PC-9 (cell line): ENCODE measurements around the gene GABRG3. TPM values are rescaled to one million over a fixed set of nuclear protein-coding genes. Genes with fewer than 3 reads are reported as not detected.

Source experiments
- BruUV-seq: library from RNA; stranded (reverse); fragments of 400-500 nt; replicated peaks from 2 replicates; lab custom pipeline; 2021; lab: Mats Ljungman, UMichigan
- CTCF ChIA-PET: fragments of 300-600 bp; sonication (Branson Sonifier 250); formaldehyde crosslinking; loops from one replicate; lab custom pipeline; 2022; ENCODE audit warnings: antibody characterized with exemption; lab: Charles Lee
- POLR2A ChIA-PET: fragments of 300-600 bp; sonication (Branson Sonifier 250); formaldehyde crosslinking; loops from one replicate; lab custom pipeline; 2022; ENCODE audit warnings: antibody characterized with exemption; ENCODE audit not compliant: unreplicated experiment; lab: Charles Lee
- DNase-seq, 2 experiments: peaks; one replicate each; pipeline versions ENCODE4 v3.0.0 to v3.0.0-alpha.2; 2015 to 2022; ENCODE audit warnings: mixed read lengths in 1 of 2
- H2AFZ ChIP-seq: fragments of 200-600 bp; sonication (generic); 2 replicates; pipeline ENCODE4 v1.8.1; 2017; ENCODE audit warnings: antibody characterized with exemption
- H3F3A ChIP-seq: fragments of 200-600 bp; sonication (generic); 2 replicates; pipeline ENCODE4 v1.8.1; 2017; ENCODE audit warnings: antibody characterized with exemption, mild to moderate bottlenecking, low read depth; ENCODE audit not compliant: insufficient read depth
- H3K27ac ChIP-seq: fragments of 200-600 bp; sonication (generic); 2 replicates; pipeline ENCODE4 v1.6.1; 2016; ENCODE audit warnings: mixed run types
- H3K27me3 ChIP-seq: fragments of 200-600 bp; sonication (generic); 2 replicates; pipeline ENCODE4 v1.6.1; 2016; ENCODE audit warnings: low read depth, mixed run types; ENCODE audit not compliant: insufficient read depth
- H3K36me3 ChIP-seq: fragments of 200-600 bp; sonication (generic); 2 replicates; pipeline ENCODE4 v1.6.1; 2016; ENCODE audit warnings: low read depth, mixed run types
- H3K4me1 ChIP-seq: fragments of 200-600 bp; sonication (generic); replicated peaks from 2 replicates; pipeline ENCODE4 v1.6.1; 2016; ENCODE audit warnings: mixed run types; ENCODE audit not compliant: insufficient read depth
- H3K4me2 ChIP-seq: fragments of 200-600 bp; sonication (generic); 2 replicates; pipeline ENCODE4 v1.6.1; 2017; ENCODE audit warnings: mixed run types
- H3K4me3 ChIP-seq: fragments of 200-600 bp; sonication (generic); 2 replicates; pipeline ENCODE4 v1.6.1; 2016; ENCODE audit warnings: mixed run types
- H3K79me2 ChIP-seq: fragments of 200-600 bp; sonication (generic); 2 replicates; pipeline ENCODE4 v1.6.1; 2017; ENCODE audit warnings: low read depth, mixed run types
- H3K9me2 ChIP-seq: fragments of 200-600 bp; sonication (generic); 2 replicates; pipeline ENCODE4 v1.8.1; 2017; ENCODE audit warnings: mild to moderate bottlenecking; ENCODE audit not compliant: insufficient read depth
- H3K9me3 ChIP-seq: fragments of 200-600 bp; sonication (generic); 2 replicates; pipeline ENCODE4 v1.8.1; 2016; ENCODE audit warnings: low read depth; ENCODE audit not compliant: insufficient read depth
- H4K20me1 ChIP-seq: fragments of 200-600 bp; sonication (generic); 2 replicates; pipeline ENCODE4 v1.8.1; 2017; ENCODE audit not compliant: insufficient read depth
- CTCF ChIP-seq: fragments of 200-600 bp; sonication (generic); conservative IDR thresholded peaks from 2 replicates; pipeline ENCODE4 v1.6.1; 2017; ENCODE audit warnings: mixed run types, antibody characterized with exemption, mild to moderate bottlenecking, moderate library complexity
- EZH2 ChIP-seq: fragments of 200-600 bp; sonication (generic); IDR thresholded peaks from 2 replicates; pipeline ENCODE4 v1.8.0; 2017; ENCODE audit warnings: antibody characterized with exemption, low read depth
- intact Hi-C: fragments of 100-400 bp; cut with micrococcal nuclease; formaldehyde crosslinking; loops from one replicate; pipeline ENCODE4 v1.10.0; 2022; ENCODE audit not compliant: unreplicated experiment
- total RNA-seq: library from RNA; stranded (reverse); gene quantifications from 2 replicates; pipeline ENCODE4 v1.2.3, GENCODE V29; 2021

GABRG3 gene
- total RNA-seq, 1 experiment from 2014 or later: not detected

GRCh38 chr15:27057904-27058645, 87.1 kb downstream of the GABRG3 start:
- intact Hi-C loops: no loop called here
- TF ChIP-seq EZH2: no peak
- no peak for TF ChIP-seq CTCF
- Histone ChIP-seq H3K27me3 (peaks cover 20% of the 10 kb centered on the region; the same call in 1 of the 2 replicates), H2AFZ (no peak overlapping the region), H3K79me2 (no peaks in the 10 kb centered on the region), H3K4me3 (no peak overlapping the region), H3K27ac (no peak overlapping the region), H4K20me1 (no peaks in the 10 kb centered on the region), H3F3A (no peaks in the 10 kb centered on the region), H3K4me1 (no peaks in the 10 kb centered on the region), H3K9me3 (no peaks in the 10 kb centered on the region), H3K4me2 (no peak overlapping the region), H3K9me2 (no peaks in the 10 kb centered on the region), H3K36me3 (no peaks in the 10 kb centered on the region)
- no TSS peak for BruUV-seq
- POLR2A ChIA-PET: no interaction called here
- CTCF ChIA-PET: no interaction called here
- DNase-seq: no peak

- POLR2A ChIA-PET: no interaction called here
Measured at GRCh38 chr15:27058939-27059338, 88.0 kb downstream of the GABRG3 start.

GRCh38 chr15:27059610-27060202, 88.7 kb downstream of the GABRG3 start:
- Histone ChIP-seq H2AFZ (no peak overlapping the region), H4K20me1 (no peaks in the 10 kb centered on the region), H3K9me2 (no peaks in the 10 kb centered on the region), H3K79me2 (no peaks in the 10 kb centered on the region), H3K27me3 (peaks cover 17% of the 10 kb centered on the region), H3K4me2 (no peak overlapping the region), H3K4me3 (no peak overlapping the region), H3K4me1 (no peaks in the 10 kb centered on the region), H3K27ac (no peak overlapping the region), H3F3A (no peaks in the 10 kb centered on the region), H3K9me3 (no peaks in the 10 kb centered on the region), H3K36me3 (no peaks in the 10 kb centered on the region)
- ChIA-PET CTCF (no interaction called here), POLR2A (no interaction called here)
- TF ChIP-seq CTCF: peak; percentile 62
- no peak for TF ChIP-seq EZH2
- BruUV-seq: no TSS peak
- intact Hi-C loops: no loop called here
- DNase-seq: peak in 1 of 2 experiments; percentile 20

More at GRCh38 chr15:27058939-27059338, 88.0 kb downstream of the GABRG3 start:
- H3F3A ChIP-seq: no peaks in the 10 kb centered on the region
- H3K4me1 ChIP-seq: no peaks in the 10 kb centered on the region
- TF ChIP-seq CTCF: no peak
- TF ChIP-seq EZH2: no peak
- no peaks in the 10 kb centered on the region for H4K20me1 ChIP-seq
- CTCF ChIA-PET: no interaction called here
- H3K27ac ChIP-seq: no peak overlapping the region
- H3K9me3 ChIP-seq: no peaks in the 10 kb centered on the region
- no peak overlapping the region for H3K4me3 ChIP-seq
- BruUV-seq: no TSS peak
- intact Hi-C loops: no loop called here
- H3K4me2 ChIP-seq: no peak overlapping the region
- peaks cover 18% of the 10 kb centered on the region for H3K27me3 ChIP-seq
- H3K9me2 ChIP-seq: no peaks in the 10 kb centered on the region
- DNase-seq: no peak
- H2AFZ ChIP-seq: no peak overlapping the region
- H3K36me3 ChIP-seq: no peaks in the 10 kb centered on the region
- H3K79me2 ChIP-seq: no peaks in the 10 kb centered on the region
